SU-DHL-6 (cell line): Measurements from ENCODE around the gene EMC1.

Experiments
- EZH2phosphoT487 ChIP-seq: fragments of 200-600 bp; sonication (generic), shearing (Covaris generic); conservative IDR thresholded peaks from 2 replicates; pipeline ENCODE4 v1.6.1; 2018; ENCODE audit warnings: mild to moderate bottlenecking, antibody characterized with exemption, low read length, moderate library complexity, mixed read lengths
- TF ChIP-seq, protein P1 (sequence below): fragments of 200-600 bp; sonication (generic); IDR thresholded peaks from one replicate; pipeline ENCODE4 v1.5.1; 2017; ENCODE audit warnings: antibody characterized with exemption, mild to moderate bottlenecking, low read length, moderate library complexity; ENCODE audit not compliant: insufficient read depth, poor library complexity, severe bottlenecking

DNA sequence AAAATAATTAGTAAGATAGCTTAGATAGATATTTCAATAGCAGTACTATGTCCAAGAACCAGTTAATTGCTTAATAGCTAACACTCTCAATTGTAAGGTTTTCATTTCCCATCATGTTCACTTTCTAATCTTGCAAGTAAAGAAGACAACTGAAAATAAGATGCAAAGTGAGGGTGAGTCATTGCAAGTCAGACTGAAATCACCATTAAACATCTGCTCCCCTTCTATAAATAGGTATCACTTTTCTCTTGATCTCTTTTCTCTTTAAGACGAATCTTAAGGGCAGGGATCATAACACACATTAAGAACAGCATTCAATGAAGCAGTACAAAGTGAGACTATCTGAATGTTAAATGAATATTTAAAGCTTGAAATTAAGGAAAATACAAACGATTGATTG, 81.7 kb downstream of the EMC1 start:
- TF ChIP-seq, protein P1, sequence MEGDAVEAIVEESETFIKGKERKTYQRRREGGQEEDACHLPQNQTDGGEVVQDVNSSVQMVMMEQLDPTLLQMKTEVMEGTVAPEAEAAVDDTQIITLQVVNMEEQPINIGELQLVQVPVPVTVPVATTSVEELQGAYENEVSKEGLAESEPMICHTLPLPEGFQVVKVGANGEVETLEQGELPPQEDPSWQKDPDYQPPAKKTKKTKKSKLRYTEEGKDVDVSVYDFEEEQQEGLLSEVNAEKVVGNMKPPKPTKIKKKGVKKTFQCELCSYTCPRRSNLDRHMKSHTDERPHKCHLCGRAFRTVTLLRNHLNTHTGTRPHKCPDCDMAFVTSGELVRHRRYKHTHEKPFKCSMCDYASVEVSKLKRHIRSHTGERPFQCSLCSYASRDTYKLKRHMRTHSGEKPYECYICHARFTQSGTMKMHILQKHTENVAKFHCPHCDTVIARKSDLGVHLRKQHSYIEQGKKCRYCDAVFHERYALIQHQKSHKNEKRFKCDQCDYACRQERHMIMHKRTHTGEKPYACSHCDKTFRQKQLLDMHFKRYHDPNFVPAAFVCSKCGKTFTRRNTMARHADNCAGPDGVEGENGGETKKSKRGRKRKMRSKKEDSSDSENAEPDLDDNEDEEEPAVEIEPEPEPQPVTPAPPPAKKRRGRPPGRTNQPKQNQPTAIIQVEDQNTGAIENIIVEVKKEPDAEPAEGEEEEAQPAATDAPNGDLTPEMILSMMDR = no peak
- TF ChIP-seq EZH2phosphoT487 = no peak
